ENCODE results near the gene PARK7.

DNA sequence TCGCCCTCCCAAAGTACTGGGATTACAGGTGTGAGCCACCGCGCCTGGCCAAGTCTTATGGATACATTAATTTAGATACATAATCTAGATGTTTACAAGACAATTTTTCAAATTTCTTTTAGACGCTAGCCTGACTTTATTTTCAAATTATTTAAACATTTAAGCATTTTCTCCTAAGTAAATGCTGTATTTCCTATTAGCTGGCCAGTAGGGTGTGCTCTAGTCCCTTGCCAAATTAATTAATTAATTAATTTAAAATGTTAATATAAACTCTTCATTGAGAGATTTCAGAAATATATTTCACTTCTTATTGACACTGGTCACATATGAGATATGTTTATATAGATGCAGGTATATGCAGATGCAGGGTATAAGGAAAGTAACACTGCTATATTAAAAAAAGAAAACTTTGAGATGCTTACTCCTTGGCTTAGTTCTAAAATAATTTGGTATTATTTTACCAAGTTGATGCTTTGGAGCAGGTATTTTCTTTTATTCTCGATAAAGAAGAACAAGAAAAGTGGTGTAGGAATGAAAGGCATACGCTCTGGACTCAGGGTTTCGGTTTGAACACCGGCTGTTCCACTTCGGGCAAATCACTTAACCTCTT is 69.8 kb downstream of the PARK7 start:
- TF ChIP-seq, protein P1, sequence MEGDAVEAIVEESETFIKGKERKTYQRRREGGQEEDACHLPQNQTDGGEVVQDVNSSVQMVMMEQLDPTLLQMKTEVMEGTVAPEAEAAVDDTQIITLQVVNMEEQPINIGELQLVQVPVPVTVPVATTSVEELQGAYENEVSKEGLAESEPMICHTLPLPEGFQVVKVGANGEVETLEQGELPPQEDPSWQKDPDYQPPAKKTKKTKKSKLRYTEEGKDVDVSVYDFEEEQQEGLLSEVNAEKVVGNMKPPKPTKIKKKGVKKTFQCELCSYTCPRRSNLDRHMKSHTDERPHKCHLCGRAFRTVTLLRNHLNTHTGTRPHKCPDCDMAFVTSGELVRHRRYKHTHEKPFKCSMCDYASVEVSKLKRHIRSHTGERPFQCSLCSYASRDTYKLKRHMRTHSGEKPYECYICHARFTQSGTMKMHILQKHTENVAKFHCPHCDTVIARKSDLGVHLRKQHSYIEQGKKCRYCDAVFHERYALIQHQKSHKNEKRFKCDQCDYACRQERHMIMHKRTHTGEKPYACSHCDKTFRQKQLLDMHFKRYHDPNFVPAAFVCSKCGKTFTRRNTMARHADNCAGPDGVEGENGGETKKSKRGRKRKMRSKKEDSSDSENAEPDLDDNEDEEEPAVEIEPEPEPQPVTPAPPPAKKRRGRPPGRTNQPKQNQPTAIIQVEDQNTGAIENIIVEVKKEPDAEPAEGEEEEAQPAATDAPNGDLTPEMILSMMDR (IDR thresholded peaks at IDR 0.05): peak; percentile 72
- TF ChIP-seq POLR2AphosphoS5 (IDR thresholded peaks at IDR 0.05; ENCODE audit: low read depth, low read length): no peak
- TF ChIP-seq, protein P2, sequence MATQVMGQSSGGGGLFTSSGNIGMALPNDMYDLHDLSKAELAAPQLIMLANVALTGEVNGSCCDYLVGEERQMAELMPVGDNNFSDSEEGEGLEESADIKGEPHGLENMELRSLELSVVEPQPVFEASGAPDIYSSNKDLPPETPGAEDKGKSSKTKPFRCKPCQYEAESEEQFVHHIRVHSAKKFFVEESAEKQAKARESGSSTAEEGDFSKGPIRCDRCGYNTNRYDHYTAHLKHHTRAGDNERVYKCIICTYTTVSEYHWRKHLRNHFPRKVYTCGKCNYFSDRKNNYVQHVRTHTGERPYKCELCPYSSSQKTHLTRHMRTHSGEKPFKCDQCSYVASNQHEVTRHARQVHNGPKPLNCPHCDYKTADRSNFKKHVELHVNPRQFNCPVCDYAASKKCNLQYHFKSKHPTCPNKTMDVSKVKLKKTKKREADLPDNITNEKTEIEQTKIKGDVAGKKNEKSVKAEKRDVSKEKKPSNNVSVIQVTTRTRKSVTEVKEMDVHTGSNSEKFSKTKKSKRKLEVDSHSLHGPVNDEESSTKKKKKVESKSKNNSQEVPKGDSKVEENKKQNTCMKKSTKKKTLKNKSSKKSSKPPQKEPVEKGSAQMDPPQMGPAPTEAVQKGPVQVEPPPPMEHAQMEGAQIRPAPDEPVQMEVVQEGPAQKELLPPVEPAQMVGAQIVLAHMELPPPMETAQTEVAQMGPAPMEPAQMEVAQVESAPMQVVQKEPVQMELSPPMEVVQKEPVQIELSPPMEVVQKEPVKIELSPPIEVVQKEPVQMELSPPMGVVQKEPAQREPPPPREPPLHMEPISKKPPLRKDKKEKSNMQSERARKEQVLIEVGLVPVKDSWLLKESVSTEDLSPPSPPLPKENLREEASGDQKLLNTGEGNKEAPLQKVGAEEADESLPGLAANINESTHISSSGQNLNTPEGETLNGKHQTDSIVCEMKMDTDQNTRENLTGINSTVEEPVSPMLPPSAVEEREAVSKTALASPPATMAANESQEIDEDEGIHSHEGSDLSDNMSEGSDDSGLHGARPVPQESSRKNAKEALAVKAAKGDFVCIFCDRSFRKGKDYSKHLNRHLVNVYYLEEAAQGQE (IDR thresholded peaks at IDR 0.05; ENCODE audit: insufficient read depth in 1 of 2, low read depth in 2 of 2, low read length in 1 of 2): no peak

All from Panc1 (cell line).